ENCODE data around the gene TAF3. TPM values are rescaled to one million over a fixed set of nuclear protein-coding genes. Genes with fewer than 3 reads are reported as not detected.

Gene TAF3
- total RNA-seq, 1 donor from 2014 or later: 9.1 TPM

DNA sequence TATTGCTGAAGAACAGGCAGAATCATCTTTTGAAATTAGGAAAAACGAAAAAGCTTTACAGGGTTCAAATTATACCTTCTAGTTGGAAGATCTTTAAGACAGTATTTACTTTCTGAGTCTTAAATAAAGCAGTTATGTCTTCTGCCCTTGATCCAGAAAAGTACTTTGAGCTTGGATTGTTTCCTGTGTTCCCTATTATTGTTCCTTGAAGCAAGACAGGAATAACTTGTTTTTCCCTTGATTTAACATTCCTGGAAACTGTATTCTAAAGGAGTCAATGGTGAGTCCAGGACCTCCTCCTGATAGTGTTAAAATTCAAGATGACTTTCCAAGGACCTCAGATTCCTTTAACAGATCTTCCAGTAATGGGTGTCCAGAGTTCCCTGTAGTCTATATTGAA lies 161.9 kb downstream of the TAF3 start:
- TF ChIP-seq, protein P1, sequence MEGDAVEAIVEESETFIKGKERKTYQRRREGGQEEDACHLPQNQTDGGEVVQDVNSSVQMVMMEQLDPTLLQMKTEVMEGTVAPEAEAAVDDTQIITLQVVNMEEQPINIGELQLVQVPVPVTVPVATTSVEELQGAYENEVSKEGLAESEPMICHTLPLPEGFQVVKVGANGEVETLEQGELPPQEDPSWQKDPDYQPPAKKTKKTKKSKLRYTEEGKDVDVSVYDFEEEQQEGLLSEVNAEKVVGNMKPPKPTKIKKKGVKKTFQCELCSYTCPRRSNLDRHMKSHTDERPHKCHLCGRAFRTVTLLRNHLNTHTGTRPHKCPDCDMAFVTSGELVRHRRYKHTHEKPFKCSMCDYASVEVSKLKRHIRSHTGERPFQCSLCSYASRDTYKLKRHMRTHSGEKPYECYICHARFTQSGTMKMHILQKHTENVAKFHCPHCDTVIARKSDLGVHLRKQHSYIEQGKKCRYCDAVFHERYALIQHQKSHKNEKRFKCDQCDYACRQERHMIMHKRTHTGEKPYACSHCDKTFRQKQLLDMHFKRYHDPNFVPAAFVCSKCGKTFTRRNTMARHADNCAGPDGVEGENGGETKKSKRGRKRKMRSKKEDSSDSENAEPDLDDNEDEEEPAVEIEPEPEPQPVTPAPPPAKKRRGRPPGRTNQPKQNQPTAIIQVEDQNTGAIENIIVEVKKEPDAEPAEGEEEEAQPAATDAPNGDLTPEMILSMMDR (IDR thresholded peaks at IDR 0.05): no peak
- H3K27ac Mint-ChIP-seq (ENCODE audit: unreplicated experiment): no peak overlapping the region
- no peak for DNase-seq (ENCODE audit: extremely low spot score, unreplicated experiment)
- no peaks in the 10 kb centered on the region for H3K27me3 Mint-ChIP-seq (ENCODE audit: unreplicated experiment)
- H3K4me3 Mint-ChIP-seq (ENCODE audit: unreplicated experiment): no peak overlapping the region
- H3K36me3 Mint-ChIP-seq (ENCODE audit: unreplicated experiment): peaks cover 18% of the 10 kb centered on the region
- no peaks in the 10 kb centered on the region for H3K4me1 Mint-ChIP-seq (ENCODE audit: unreplicated experiment)
- no peaks in the 10 kb centered on the region for H3K9me3 Mint-ChIP-seq (ENCODE audit: unreplicated experiment)

DNA sequence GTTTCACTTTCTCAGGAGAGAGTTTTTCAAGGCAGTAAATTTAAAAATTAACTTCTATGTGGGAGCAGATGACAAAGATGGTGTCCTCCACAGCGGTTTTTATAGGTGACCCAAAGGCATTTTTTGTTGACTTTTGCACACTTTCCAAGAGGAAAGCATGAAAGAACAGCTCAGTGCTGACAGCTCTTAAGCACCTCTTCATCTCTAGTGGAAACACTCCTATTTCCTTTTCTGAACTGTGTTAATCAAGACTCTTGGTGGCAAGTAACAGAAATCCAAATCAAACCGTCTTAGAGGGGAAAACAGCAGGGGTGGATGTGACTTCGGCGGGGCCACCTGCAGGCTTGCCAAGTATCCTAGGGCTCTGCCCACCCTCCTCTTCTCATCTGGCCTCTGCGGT lies 164.4 kb downstream of the TAF3 start:
- Mint-ChIP-seq H3K4me1 (ENCODE audit: unreplicated experiment) (peaks cover 2% of the 10 kb centered on the region), H3K36me3 (ENCODE audit: unreplicated experiment) (peaks cover 15% of the 10 kb centered on the region), H3K27ac (ENCODE audit: unreplicated experiment) (no peak overlapping the region), H3K9me3 (ENCODE audit: unreplicated experiment) (no peaks in the 10 kb centered on the region), H3K4me3 (ENCODE audit: unreplicated experiment) (no peak overlapping the region), H3K27me3 (ENCODE audit: unreplicated experiment) (no peaks in the 10 kb centered on the region)
- TF ChIP-seq, protein P1 (IDR thresholded peaks at IDR 0.05): no peak
- no peak for DNase-seq (ENCODE audit: extremely low spot score, unreplicated experiment)

DNA sequence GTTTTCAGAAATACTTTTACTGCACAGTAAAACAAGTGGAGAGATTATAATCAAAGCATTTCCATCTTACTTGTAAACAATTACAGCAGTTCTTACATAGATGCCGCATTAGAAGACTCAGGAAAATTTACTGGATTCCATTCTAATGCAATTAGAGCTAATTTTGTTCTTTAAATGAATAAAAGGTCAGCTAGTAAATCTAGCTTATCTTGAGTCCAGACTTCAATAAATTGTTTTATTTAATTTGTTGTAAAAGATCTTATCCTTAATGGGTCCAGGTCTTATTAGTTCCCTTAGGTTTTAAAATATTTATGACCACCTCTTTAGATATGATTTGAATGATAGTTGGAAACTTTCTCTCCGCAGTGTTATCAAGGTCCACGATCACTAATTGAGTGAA lies 166.0 kb downstream of the TAF3 start:
- Mint-ChIP-seq H3K4me3 (ENCODE audit: unreplicated experiment) (no peak overlapping the region), H3K4me1 (ENCODE audit: unreplicated experiment) (peaks cover 2% of the 10 kb centered on the region), H3K27me3 (ENCODE audit: unreplicated experiment) (no peaks in the 10 kb centered on the region), H3K9me3 (ENCODE audit: unreplicated experiment) (no peaks in the 10 kb centered on the region), H3K36me3 (ENCODE audit: unreplicated experiment) (peaks cover 11% of the 10 kb centered on the region), H3K27ac (ENCODE audit: unreplicated experiment) (no peak overlapping the region)
- TF ChIP-seq, protein P1 (IDR thresholded peaks at IDR 0.05): no peak
- no peak for DNase-seq (ENCODE audit: extremely low spot score, unreplicated experiment)

DNA sequence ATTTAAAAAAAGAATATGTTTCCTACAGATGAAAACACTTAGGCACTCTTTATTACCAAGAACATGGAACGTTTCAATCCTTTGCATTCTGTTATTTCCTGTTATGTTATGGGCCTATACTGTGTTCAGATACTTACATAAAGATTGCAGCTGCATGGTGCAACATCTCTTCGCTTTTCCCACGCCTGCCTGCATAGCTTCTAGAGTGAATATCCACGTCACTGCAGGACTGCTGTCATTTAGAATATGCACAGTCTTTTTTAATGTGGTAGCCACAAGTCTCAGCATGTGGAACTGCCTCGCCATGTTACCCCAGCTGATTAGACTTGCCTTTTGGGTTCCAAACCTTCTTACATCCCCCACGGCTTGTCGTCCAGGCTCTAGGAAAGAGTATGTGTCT lies 166.6 kb downstream of the TAF3 start:
- no peak overlapping the region for H3K4me3 Mint-ChIP-seq (ENCODE audit: unreplicated experiment)
- no peaks in the 10 kb centered on the region for H3K9me3 Mint-ChIP-seq (ENCODE audit: unreplicated experiment)
- peaks cover 2% of the 10 kb centered on the region for H3K4me1 Mint-ChIP-seq (ENCODE audit: unreplicated experiment)
- TF ChIP-seq, protein P1 (IDR thresholded peaks at IDR 0.05): no peak
- DNase-seq (ENCODE audit: extremely low spot score, unreplicated experiment): no peak
- H3K27ac Mint-ChIP-seq (ENCODE audit: unreplicated experiment): no peak overlapping the region
- H3K27me3 Mint-ChIP-seq (ENCODE audit: unreplicated experiment): no peaks in the 10 kb centered on the region
- peaks cover 11% of the 10 kb centered on the region for H3K36me3 Mint-ChIP-seq (ENCODE audit: unreplicated experiment)

DNA sequence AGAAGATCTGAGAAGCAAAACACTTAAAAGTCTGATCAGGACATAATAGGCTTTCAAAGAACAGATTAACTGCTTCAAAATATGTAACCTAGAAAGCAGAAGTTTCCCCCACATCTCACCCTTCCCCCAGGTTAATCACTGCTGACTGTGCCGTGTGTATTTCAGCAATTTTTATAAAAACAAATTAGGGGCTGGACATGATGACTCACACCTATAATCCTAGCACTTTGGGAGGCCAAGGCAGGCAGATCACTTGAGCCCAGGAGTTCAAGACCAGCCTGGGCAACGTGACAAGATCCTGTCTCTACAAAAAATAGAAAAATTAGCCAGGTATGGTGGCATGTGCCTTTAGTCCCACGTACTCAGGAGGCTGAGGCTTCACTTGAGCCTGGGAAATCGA lies 168.5 kb downstream of the TAF3 start:
- Mint-ChIP-seq H3K27ac (ENCODE audit: unreplicated experiment) (no peak overlapping the region), H3K4me3 (ENCODE audit: unreplicated experiment) (no peak overlapping the region), H3K9me3 (ENCODE audit: unreplicated experiment) (no peaks in the 10 kb centered on the region), H3K36me3 (ENCODE audit: unreplicated experiment) (peaks cover 5% of the 10 kb centered on the region), H3K27me3 (ENCODE audit: unreplicated experiment) (no peaks in the 10 kb centered on the region), H3K4me1 (ENCODE audit: unreplicated experiment) (peaks cover 2% of the 10 kb centered on the region)
- no peak for DNase-seq (ENCODE audit: extremely low spot score, unreplicated experiment)
- TF ChIP-seq, protein P1 (IDR thresholded peaks at IDR 0.05): no peak

Measured in osteocyte (in vitro differentiated cells).